ENCODE results near the gene PDK2.
"Not testable (repeated sequence)": the region's sequence is repeated elsewhere in the genome, so short reads cannot be mapped to it uniquely, and the experiment has no call there.

PDK2 gene

DNA sequence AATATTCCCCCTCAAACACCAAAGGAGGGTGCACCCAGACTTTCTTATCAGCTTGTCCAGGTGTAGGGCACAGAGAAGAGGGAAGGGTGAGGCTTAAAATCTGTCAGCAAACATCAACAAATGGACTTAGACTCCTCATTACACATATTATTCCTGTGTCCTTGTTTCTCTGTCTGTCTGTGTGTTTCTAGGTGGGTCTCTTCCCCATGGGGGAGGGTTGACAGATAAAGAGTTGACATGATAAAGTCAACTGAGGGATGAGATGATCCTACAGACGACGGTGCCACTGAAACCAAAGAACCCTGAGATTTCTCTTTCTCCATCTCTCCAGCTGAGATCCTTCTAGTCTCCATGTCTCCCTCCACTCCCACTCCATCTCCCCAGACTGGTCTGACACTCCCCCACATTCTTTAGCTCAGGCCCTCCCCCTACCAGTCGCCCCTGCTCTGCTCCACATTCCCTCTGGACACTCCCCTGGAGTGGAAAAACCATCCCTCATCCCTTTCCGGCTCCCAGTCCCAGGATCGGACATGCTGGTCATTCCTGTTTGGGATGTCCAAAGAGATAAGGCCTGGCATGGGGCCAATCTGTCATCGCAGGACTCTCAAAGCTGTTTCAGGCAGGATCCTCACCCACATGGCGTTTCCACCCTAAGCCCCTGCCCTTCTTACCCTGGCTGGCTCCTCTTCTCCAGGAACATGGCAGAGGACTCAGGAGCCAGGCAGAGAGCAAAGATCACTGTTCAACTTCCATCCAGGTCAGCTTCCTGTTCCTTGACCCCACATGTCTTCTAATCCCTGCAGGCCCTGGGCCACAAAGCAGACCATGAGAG lies 42.1 kb upstream of the PDK2 start:
- H3K36me3 ChIP-seq (ENCODE audit: insufficient read depth, low read length): no peaks in the 10 kb centered on the region
- H2AFZ ChIP-seq (ENCODE audit: low read depth, low read length): no peak overlapping the region
- no peak overlapping the region for H3K4me3 ChIP-seq (ENCODE audit: low read length)
- H3K27me3 ChIP-seq (ENCODE audit: insufficient read depth, low read length): peaks cover 23% of the 10 kb centered on the region
- H3K4me1 ChIP-seq (ENCODE audit: insufficient read depth, low read length): peaks cover 14% of the 10 kb centered on the region
- no peaks in the 10 kb centered on the region for H3K9me3 ChIP-seq (ENCODE audit: low read length)

DNA sequence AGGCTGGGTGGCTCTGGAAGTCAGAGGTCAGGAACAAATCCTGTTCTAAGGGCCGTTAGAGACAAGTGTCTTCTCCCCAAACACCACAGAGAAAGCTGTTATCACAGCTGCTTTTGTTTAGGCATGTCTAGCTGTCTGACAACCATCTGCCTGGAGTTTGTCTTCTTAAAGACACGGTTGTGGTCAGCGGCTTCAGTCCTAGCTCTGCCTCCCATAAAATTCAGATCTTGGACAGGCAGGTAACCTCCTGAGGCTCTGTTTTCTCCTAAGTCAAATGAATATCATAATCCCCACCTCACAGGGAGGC lies 41.5 kb upstream of the PDK2 start:
- no peaks in the 10 kb centered on the region for H3K36me3 ChIP-seq (ENCODE audit: insufficient read depth, low read length)
- no peak overlapping the region for H2AFZ ChIP-seq (ENCODE audit: low read depth, low read length)
- peaks cover 14% of the 10 kb centered on the region for H3K4me1 ChIP-seq (ENCODE audit: insufficient read depth, low read length)
- H3K4me3 ChIP-seq (ENCODE audit: low read length): no peak overlapping the region
- H3K9me3 ChIP-seq (ENCODE audit: low read length): no peaks in the 10 kb centered on the region
- peaks cover 28% of the 10 kb centered on the region for H3K27me3 ChIP-seq (ENCODE audit: insufficient read depth, low read length)

DNA sequence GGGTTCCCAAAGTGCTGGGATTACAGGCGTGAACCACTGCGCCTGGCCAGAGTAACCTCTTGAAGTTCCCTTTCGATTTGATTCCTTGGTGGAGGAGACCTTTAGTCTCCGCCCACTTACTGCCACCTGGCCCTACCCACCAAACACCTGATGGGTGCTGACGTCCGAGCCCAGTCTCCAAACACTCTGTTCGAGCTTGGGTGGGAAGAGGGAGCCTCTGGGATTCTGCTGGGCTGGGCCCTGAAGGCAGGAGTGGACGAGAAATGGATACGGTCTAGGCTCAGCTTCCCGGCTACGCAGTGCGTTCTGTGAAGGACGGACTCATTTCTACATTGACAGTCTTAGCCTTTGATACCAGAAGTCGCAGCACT lies 40.1 kb upstream of the PDK2 start:
- H3K36me3 ChIP-seq (ENCODE audit: insufficient read depth, low read length): no peaks in the 10 kb centered on the region
- peaks cover 37% of the 10 kb centered on the region for H3K27me3 ChIP-seq (ENCODE audit: insufficient read depth, low read length)
- peak overlapping the region; percentile 60 for H3K4me3 ChIP-seq (ENCODE audit: low read length)
- H3K9me3 ChIP-seq (ENCODE audit: low read length): no peaks in the 10 kb centered on the region
- peaks cover 14% of the 10 kb centered on the region for H3K4me1 ChIP-seq (ENCODE audit: insufficient read depth, low read length)
- H2AFZ ChIP-seq (ENCODE audit: low read depth, low read length): no peak overlapping the region

DNA sequence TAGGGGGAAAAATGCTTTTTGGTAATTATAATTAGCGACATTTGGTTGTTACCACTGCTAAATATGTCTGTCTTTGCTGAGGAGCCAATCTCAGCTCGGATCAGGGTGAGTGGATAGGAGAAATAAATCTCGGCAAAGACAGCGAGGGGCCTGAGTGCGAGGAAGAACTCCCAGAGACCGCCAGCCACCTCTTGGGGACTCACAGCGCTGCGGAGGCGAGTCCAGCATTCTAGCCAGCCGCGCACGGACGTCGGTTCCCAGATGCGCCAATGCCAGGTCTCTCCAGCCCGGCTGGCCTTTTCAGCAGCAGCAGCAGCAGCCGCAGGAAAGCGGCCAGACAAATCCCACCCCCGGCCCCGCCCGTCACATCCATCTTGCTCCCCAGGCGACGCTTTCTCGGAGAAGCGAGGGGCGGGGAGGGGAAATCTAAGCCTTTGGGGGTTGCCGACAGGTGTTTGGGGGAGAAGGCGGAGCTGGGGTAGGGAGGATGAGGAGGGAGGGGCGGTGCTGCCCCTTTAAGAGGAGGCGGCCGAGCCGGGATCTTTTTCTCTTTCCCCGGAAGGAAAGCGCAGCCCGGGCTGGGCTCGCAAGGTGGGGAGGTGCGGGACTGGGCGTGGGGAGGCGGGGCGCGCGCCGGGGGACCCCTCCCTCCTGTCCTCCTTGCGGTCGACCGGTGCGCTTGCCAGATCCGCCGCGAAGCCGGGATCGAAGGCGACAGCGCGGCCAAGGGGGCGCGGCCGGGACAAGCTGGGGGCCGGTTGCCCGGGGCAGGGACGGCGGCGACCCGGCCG lies 39.5 kb upstream of the PDK2 start, which contains the start of gene ITGA3:
ITGA3 (plus strand) TSS at position 685 of the 791 bp plus-strand sequence. CDS start 330 bp downstream, outside the sequence.
- no peaks in the 10 kb centered on the region for H3K9me3 ChIP-seq (ENCODE audit: low read length)
- peaks cover 14% of the 10 kb centered on the region for H3K4me1 ChIP-seq (ENCODE audit: insufficient read depth, low read length)
- no peaks in the 10 kb centered on the region for H3K36me3 ChIP-seq (ENCODE audit: insufficient read depth, low read length)
- H3K27me3 ChIP-seq (ENCODE audit: insufficient read depth, low read length): peaks cover 39% of the 10 kb centered on the region
- H3K4me3 ChIP-seq (ENCODE audit: low read length): peak within 1 kb of the TSS; percentile 60
- H2AFZ ChIP-seq (ENCODE audit: low read depth, low read length): peak within 1 kb of the TSS; percentile 93

DNA sequence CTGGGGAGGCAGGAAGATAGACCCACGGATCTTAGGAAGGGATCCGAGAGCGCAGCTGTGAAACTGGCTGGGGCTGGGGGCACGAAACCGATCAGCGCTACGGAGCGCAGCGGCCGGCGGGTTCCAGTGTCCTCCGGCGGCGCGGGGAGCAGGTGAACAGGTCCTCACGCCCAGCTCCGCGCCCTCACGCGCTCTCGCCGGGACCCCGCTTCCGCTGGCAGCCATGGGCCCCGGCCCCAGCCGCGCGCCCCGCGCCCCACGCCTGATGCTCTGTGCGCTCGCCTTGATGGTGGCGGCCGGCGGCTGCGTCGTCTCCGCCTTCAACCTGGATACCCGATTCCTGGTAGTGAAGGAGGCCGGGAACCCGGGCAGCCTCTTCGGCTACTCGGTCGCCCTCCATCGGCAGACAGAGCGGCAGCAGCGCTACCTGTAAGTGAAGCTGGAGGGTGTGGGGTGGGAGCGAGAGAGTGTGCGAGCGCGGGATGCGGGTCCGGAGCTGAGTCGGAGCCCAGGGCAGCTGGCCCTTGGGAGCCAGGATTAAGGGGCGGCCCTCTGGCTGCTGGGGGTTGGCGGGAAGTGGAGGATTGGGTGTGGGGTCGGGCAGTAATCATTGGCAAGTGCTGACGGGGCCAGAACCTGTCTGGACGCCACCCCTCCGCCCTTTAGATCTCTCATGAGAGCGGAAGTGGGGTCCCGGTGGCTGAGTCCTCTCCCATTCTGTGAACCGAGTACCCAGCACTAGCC lies 38.8 kb upstream of the PDK2 start:
- peaks cover 39% of the 10 kb centered on the region for H3K27me3 ChIP-seq (ENCODE audit: insufficient read depth, low read length)
- H2AFZ ChIP-seq (ENCODE audit: low read depth, low read length): peak overlapping the region; percentile 93
- no peaks in the 10 kb centered on the region for H3K36me3 ChIP-seq (ENCODE audit: insufficient read depth, low read length)
- H3K4me1 ChIP-seq (ENCODE audit: insufficient read depth, low read length): peaks cover 8% of the 10 kb centered on the region
- H3K4me3 ChIP-seq (ENCODE audit: low read length): peak overlapping the region; percentile 60
- H3K9me3 ChIP-seq (ENCODE audit: low read length): no peaks in the 10 kb centered on the region

DNA sequence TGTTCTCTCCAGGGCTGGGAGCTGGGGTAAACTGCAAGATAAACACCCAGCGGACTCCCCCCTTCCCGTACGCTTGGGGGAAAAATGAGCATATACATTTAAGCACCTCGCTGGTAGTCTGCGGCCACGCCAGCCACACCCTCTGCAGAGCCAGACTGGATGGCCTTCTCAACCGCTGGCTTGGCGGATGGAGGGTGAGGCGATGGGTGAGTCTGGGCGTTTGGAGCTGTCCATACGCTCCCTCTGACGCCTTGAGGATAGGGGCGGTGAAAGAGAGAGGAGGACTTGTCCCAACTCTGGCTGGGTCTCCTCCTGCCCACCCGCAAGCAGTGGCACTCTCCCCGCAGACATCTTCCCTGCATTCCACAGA lies 38.2 kb upstream of the PDK2 start:
- peaks cover 39% of the 10 kb centered on the region for H3K27me3 ChIP-seq (ENCODE audit: insufficient read depth, low read length)
- H3K4me3 ChIP-seq (ENCODE audit: low read length): peak overlapping the region; percentile 60
- H3K4me1 ChIP-seq (ENCODE audit: insufficient read depth, low read length): peaks cover 4% of the 10 kb centered on the region
- H2AFZ ChIP-seq (ENCODE audit: low read depth, low read length): peak overlapping the region; percentile 93
- no peaks in the 10 kb centered on the region for H3K36me3 ChIP-seq (ENCODE audit: insufficient read depth, low read length)
- no peaks in the 10 kb centered on the region for H3K9me3 ChIP-seq (ENCODE audit: low read length)

DNA sequence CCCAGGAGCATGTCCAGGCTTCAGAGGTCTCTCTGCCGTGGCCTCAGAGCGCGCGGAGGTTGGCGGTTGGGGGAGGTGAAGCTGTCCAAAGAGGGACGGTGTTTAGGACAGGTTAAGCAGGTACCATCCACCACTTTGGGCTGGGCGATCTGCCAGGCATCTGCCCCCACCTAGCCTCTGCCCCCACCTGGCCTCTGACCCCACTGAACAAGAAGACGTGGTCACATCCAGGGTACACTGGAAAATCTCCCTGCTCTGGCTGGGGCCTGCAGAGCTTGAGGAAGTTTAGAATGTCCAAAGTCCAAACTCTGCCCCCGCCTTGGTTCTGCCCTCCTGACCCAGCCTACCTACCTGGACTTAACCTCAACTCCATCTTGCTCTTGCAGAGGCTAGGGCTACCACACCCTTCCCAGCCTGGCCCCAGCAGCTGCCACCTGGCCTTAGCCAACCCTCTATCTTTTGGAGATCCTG lies 37.6 kb upstream of the PDK2 start:
- no peaks in the 10 kb centered on the region for H3K9me3 ChIP-seq (ENCODE audit: low read length)
- H3K36me3 ChIP-seq (ENCODE audit: insufficient read depth, low read length): no peaks in the 10 kb centered on the region
- H2AFZ ChIP-seq (ENCODE audit: low read depth, low read length): no peak overlapping the region
- H3K4me3 ChIP-seq (ENCODE audit: low read length): no peak overlapping the region
- H3K4me1 ChIP-seq (ENCODE audit: insufficient read depth, low read length): peaks cover 4% of the 10 kb centered on the region
- H3K27me3 ChIP-seq (ENCODE audit: insufficient read depth, low read length): peaks cover 39% of the 10 kb centered on the region

DNA sequence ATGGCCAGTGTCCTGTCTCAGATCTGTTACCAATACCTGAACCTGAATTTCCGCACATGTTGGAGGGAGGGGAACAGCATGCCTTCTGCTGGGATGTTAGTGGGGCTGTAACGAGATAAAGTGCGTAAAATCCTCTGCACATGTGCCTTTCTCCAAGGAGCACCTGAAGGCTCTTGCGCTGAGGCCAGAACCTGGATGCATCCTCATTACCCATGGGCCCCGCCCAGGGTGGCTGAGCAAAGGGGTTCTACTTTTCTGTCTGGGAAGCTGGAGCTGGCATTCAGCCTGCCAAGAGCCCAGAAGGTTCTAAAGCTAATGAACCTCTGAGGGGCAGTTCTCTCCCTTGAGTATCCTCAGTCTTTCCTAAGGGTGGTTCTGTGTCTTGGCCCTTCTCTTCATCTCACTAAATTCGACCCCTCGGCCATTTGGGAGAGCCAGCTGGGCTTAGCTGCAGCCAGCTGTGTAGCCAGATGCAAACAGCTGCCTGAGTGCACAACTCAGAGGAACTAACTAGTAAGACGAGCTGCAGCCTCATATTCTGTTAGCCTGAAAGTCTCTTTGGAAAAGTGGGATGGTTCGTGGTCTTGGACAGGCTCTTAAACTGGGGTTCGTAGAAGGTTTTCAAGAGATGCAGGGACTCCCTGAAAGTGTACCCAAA lies 36.7 kb upstream of the PDK2 start:
- Histone ChIP-seq H2AFZ (ENCODE audit: low read depth, low read length) (no peak overlapping the region), H3K4me3 (ENCODE audit: low read length) (no peak overlapping the region), H3K36me3 (ENCODE audit: insufficient read depth, low read length) (no peaks in the 10 kb centered on the region), H3K9me3 (ENCODE audit: low read length) (no peaks in the 10 kb centered on the region), H3K4me1 (ENCODE audit: insufficient read depth, low read length) (peaks cover 4% of the 10 kb centered on the region), H3K27me3 (ENCODE audit: insufficient read depth, low read length) (peaks cover 35% of the 10 kb centered on the region)

DNA sequence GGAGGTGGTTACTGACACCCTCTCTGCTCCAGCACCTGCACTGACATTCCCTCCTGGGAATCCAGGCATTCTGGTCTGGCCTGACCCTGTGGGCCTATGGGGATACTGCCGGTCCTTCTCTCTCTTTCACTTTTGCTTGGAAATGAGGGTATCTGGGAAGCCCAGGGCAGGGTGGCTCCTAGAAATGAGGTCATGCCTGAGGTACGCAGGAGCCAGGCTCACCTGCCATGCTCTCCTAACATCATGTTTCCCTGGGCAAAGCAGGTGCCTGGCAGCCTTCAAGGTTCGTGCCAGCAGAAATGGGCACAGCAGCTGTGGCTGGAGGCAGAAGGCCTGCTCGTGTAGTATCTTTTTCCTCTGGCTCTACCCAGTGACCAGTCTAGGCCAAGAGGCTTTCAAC lies 35.9 kb upstream of the PDK2 start:
- Histone ChIP-seq H3K36me3 (ENCODE audit: insufficient read depth, low read length) (no peaks in the 10 kb centered on the region), H3K27me3 (ENCODE audit: insufficient read depth, low read length) (peaks cover 32% of the 10 kb centered on the region), H2AFZ (ENCODE audit: low read depth, low read length) (no peak overlapping the region), H3K4me1 (ENCODE audit: insufficient read depth, low read length) (peaks cover 4% of the 10 kb centered on the region), H3K9me3 (ENCODE audit: low read length) (no peaks in the 10 kb centered on the region), H3K4me3 (ENCODE audit: low read length) (no peak overlapping the region)

DNA sequence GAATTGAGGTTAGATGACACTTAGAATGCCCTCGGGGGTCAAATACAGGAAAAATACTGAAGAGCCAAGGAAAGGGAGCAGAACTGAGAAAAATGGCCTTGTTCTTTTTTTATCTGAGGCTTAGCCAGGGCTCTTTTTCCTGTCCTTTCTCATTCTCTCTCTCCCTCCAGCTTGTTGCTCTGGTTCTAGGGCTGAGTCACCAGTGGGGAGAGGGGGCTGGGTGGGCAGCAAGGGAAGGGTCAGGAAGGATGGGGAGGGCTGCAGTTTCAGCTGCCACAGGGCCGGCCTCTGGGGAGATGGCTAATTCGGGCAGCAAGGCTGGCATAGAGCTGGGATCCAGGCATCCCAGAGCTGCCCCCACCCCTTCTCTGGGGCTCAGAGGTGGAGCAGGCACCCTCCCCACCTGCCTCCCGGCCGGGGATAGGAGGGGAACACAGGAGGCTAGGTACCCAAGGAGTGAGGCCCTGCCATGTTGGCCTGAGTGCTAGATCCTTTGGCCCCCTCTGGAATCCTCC lies 35.3 kb upstream of the PDK2 start:
- no peaks in the 10 kb centered on the region for H3K36me3 ChIP-seq (ENCODE audit: insufficient read depth, low read length)
- H3K9me3 ChIP-seq (ENCODE audit: low read length): no peaks in the 10 kb centered on the region
- H2AFZ ChIP-seq (ENCODE audit: low read depth, low read length): no peak overlapping the region
- H3K27me3 ChIP-seq (ENCODE audit: insufficient read depth, low read length): peaks cover 32% of the 10 kb centered on the region
- H3K4me3 ChIP-seq (ENCODE audit: low read length): no peak overlapping the region
- peaks cover 4% of the 10 kb centered on the region for H3K4me1 ChIP-seq (ENCODE audit: insufficient read depth, low read length)

DNA sequence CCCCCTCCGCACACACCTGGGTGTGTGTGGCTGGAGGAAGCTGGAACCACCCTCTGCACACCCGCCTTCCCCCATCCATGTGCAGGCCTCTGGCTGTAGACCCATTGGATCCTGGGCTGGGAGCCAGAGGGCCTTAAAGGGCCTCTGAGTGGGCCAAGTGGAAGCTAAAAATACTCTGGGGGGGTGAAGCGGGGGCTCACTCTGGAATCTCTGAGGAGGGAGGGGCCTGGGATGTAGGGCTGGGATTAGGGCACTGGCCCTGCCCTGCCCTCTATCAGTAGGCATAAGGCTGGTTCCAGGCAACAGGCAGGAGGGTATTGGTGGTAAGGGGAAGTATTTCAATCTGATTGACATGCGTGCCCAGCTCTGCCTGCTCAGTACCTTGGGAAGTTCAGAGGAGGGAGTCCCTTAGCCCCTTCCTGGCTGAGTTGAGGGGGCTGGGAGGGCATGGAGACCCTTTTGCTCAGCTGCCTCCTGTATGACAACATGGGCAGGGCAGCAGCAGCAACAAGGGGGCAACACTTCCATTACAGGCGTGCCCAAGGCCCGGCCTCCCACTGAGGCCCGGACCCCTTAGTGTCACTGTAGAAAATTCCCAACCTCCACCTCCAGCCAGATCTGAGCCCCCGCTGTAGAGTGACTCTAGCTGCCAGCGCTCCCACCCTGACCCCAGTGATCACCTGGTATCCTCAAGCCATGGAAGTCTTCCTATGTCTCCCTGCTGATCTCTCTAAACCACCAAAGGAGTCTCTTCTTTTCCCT lies 34.0 kb upstream of the PDK2 start:
- Histone ChIP-seq H2AFZ (ENCODE audit: low read depth, low read length) (no peak overlapping the region), H3K36me3 (ENCODE audit: insufficient read depth, low read length) (no peaks in the 10 kb centered on the region), H3K4me1 (ENCODE audit: insufficient read depth, low read length) (peaks cover 4% of the 10 kb centered on the region), H3K27me3 (ENCODE audit: insufficient read depth, low read length) (peaks cover 29% of the 10 kb centered on the region), H3K4me3 (ENCODE audit: low read length) (no peak overlapping the region), H3K9me3 (ENCODE audit: low read length) (no peaks in the 10 kb centered on the region)

DNA sequence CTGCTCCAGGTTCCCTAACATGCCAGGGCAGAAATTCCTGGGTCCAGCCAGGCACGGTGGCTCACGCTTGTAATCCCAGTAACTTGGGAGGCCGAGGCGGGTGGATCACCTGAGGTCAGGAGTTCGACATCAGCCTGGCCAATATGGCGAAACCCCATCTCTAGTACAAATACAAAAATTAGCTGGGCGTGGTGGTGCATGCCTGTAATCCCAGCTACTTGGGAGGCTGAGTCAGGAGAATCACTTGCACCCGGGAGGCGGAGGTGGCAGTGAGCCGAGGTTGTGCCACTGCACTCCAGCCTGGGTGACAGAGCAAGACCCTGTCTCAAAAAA lies 33.5 kb upstream of the PDK2 start:
- not testable (repeated sequence) for H3K4me1 ChIP-seq (ENCODE audit: insufficient read depth, low read length); H3K36me3 ChIP-seq (ENCODE audit: insufficient read depth, low read length); H2AFZ ChIP-seq (ENCODE audit: low read depth, low read length); H3K9me3 ChIP-seq (ENCODE audit: low read length); H3K4me3 ChIP-seq (ENCODE audit: low read length)
- peaks cover 29% of the 10 kb centered on the region for H3K27me3 ChIP-seq (ENCODE audit: insufficient read depth, low read length)
